Left ventricle myocardium superior (tissue), 1 donor: ENCODE data around the gene SCYL1. TPM values are rescaled to one million over a fixed set of nuclear protein-coding genes. Genes with fewer than 3 reads are reported as not detected.

Experiments used
- ATAC-seq: fragments of 200-7000 bp; cut with Tn5 transposase; one replicate; pipeline ENCODE4 v1.9.1; 2020; ENCODE audit warnings: mild to moderate bottlenecking, moderate library complexity
- DNase-seq: peaks from one replicate; pipeline ENCODE4 v3.0.0-alpha.2; 2020
- intact Hi-C: fragments of 100-400 bp; cut with micrococcal nuclease; formaldehyde crosslinking; loops from one replicate; pipeline ENCODE4 v1.11.0; 2022
- total RNA-seq: library from RNA; stranded (reverse); fragmentation: NEBNext Ultra II Directional; extraction: Animal tissue kit (Norgen Biotek cat#: 25700); gene quantifications from one replicate; pipeline ENCODE4 v1.2.1, GENCODE V29; 2021
- donor health status: DM: no; HTN: yes; CAD: no; lungs with severe emphysema.

SCYL1 gene
- total RNA-seq, 1 donor from 2014 or later, result 60.4 TPM

DNA sequence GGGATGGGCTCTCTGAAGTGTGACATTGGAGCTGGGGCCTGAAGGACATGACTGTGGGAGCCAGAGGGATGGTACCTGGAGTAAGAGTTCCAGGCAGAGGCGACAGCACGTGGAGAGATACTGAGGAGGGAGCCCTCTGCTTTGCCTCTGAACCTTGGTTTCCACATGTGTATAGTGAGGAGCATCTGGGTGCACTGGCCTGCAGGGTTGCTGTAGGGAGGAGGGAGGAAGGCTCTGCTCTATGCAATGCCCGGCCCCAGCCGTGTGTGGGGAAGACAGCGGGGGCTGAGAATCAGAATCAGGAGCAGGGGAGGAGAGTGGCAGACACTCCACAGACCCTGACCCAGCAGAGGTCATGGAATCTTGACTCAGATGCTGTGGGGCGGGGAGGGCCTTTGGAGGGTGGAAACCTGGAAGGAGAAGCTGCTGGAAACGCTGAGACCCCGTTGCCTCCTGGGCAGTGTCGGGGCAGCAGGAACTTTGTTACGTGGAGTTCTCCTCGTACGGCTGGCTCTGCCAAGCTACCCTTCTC lies 4.0 kb downstream of the SCYL1 start:
- no peak for DNase-seq

DNA sequence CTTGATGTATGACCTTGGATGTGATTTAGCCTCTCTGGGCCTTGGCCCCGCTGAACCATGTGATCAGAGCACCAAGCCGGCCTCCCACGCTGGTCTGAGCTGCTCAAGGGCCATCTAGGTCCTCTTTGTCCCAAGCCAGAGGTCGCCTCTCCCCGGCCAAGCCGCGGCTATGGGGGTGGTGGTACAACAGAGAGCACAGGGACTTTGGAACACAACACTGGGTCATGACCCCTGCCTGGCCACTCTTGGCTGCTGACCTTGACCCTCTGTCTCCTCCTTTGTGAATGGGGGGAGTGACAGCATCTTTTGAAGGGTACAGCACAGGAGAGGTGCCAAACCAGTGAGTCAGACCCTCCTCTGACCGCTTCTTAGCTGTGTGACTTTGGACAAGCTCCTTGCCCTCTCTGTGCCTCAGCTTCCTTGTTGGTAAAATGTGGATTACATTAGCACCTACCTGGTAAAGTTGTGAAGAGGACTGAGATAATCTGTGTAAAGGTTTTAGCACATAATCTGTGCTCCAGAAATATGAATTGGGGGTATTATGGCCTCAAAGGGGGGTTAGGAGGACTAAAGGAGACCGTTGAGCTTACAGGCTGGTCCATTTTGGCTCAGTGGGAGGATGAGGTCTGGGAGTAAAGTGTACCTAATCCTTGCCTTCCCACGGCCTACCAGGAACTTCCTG lies 4.7 kb downstream of the SCYL1 start:
- ATAC-seq, result no peak
- no peak for DNase-seq
- intact Hi-C loops, result no loop called here

More for the DNA sequence above, 4.0 kb downstream of the SCYL1 start:
- intact Hi-C loops, result no loop called here
- ATAC-seq, result no peak

DNA sequence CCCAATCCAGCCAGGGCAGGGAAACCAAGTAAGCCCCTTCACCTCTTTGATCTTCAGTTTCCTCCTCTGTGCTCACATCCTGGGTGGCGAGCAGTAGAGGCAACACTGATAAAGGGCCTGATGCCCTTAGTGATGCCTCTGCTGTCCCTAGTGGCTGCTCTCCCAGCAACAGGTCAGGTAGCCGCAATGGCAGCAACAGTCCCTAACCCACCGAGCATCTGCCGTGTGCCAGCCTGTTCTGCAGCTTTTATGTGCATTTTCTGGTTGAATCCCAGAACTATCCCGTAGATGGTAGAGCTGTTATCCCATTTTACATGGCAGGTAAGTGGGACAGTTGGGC lies 5.2 kb downstream of the SCYL1 start:
- DNase-seq (no peak), ATAC-seq (no peak)
- intact Hi-C loops, result no loop called here

DNA sequence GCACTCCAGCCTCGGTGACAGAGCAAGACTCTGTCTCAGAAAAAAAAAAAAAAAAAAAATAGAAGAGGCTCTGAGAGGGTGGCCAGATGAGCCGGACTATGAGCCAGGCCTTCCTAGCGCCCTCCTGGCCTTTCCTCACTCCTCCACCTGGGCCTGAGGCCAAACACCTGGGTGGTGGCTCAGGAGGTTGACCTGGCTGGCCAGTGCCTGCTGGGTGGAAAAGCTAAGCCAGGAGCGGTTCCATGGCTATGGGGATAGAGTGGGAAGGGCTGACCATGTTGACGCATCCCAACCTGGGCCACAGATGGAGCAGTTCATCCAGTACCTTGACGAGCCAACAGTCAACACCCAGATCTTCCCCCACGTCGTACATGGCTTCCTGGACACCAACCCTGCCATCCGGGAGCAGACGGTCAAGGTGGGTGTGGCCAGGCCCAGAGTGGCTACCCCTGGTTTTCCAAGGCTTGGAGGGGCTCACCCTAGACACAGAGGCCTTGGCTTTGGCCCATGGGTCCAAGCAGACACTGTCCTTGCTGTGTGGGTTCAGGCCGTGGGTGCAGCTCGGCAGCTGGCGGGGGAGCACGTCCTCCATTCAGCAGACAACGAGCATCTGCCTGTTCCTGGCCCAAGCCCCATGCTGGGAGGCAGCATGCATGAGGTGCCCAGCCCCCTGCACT lies 7.6 kb downstream of the SCYL1 start:
- ATAC-seq (no peak), DNase-seq (no peak)
- intact Hi-C loops, result no loop called here

DNA sequence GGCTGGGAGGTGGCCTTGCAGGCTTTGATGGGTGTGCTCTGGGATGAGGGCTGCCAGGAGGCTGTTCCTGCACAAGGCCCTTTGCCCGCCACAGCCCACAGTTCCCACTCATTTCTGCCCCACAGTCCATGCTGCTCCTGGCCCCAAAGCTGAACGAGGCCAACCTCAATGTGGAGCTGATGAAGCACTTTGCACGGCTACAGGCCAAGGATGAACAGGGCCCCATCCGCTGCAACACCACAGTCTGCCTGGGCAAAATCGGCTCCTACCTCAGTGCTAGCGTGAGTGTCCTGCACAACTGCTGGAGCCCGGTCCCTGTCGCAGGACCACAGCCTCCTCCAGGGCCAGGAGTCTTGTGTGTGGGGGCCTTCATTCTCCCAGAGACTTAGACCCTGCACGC lies 10.2 kb downstream of the SCYL1 start:
- DNase-seq (no peak), ATAC-seq (no peak)
- intact Hi-C loops, result no loop called here

DNA sequence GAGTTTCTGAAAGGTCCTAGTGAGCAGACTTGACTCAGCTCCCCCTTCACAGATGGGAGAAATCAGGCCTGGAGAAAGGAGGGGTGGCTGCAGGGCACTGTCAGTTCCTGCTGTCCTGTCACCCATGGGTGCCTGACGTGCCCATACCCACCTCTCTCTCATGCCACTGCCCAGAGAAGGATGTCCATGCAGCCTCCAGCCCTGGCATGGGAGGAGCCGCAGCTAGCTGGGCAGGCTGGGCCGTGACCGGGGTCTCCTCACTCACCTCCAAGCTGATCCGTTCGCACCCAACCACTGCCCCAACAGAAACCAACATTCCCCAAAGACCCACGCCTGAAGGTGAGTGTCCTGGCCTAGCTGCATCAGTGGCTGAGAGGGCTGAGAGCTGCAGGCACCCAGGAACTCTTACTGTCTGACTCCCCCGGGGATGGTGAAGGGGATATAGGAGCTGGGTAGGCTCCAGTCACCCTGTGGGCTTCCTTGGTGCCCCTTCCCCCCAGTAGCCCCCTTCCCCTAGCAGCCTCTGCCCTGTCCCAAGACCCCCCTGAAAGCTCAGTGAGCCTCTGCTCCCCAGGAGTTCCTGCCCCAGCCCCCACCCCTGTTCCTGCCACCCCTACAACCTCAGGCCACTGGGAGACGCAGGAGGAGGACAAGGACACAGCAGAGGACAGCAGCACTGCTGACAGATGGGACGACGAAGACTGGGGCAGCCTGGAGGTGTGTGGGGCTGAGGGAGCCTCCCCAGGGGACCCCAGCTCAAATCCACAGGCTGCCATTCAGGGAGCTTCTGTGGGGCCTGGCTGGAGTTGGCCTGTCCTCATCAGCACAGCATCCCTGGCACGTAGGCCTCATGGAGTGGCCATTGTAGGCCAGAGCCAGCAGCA lies 11.8 kb downstream of the SCYL1 start:
- intact Hi-C loops, result no loop called here
- no peak for DNase-seq

DNA sequence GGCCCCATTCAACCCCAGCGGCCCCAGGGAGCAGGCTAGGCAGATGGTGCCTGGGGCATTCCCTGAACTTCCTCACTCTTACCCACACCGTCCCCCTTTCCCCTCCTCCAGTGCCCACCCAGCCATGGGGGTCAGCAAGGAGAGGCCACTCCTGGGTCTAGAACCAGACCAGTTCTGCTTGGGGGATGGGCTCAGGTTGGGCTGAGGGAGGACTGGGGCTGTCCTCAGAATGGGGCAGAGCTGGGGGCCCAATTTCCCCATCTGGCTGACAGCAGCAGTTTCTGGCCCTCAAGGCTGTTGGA lies 12.4 kb downstream of the SCYL1 start:
- intact Hi-C loops, result no loop called here

More for the DNA sequence above, 11.8 kb downstream of the SCYL1 start:
- ATAC-seq, result no peak

DNA sequence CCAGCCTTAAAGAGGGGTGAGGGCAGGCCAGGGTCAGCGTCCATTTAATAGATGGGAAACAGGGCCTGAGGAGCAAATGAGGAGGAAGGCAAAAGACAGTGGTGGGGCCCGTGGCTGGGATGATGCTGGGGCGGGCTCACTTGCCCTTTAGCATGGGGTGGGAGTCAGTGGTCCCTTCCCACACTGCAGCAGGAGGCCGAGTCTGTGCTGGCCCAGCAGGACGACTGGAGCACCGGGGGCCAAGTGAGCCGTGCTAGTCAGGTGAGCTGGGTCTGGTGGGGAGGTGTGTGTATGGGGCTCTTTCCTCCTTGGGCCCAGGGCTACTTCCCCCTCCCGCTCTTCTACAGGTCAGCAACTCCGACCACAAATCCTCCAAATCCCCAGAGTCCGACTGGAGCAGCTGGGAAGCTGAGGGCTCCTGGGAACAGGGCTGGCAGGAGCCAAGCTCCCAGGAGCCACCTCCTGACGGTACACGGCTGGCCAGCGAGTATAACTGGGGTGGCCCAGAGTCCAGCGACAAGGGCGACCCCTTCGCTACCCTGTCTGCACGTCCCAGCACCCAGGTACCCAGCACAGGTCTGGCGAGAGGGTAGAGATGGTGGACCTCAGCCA lies 12.8 kb downstream of the SCYL1 start:
- peak; percentile 34 for DNase-seq
- intact Hi-C loops, result no loop called here

More for the DNA sequence above, 12.4 kb downstream of the SCYL1 start:
- no peak for DNase-seq
- ATAC-seq, result no peak

DNA sequence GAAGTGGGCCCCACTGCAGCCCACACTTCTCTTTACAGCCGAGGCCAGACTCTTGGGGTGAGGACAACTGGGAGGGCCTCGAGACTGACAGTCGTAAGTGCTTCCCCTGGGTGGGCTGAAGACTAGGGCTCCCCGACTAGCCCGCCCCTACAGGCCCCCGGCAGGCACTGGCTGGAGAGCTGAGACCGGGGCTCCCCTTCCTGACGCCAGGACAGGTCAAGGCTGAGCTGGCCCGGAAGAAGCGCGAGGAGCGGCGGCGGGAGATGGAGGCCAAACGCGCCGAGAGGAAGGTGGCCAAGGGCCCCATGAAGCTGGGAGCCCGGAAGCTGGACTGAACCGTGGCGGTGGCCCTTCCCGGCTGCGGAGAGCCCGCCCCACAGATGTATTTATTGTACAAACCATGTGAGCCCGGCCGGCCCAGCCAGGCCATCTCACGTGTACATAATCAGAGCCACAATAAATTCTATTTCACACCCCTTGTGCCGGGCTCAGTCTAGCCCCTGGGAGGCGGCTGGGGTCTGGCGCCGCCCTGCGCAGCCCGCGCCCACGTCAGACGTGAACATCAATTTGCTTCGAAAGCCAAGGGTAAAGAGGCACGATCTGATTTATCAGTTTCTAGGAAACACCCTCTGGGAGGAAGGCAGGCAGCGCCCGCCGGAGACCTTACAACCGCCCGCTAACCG lies 13.5 kb downstream of the SCYL1 start:
- ATAC-seq (no peak), DNase-seq (peak; percentile 35)
- intact Hi-C loops, result no loop called here

More for the DNA sequence above, 12.8 kb downstream of the SCYL1 start:
- no peak for ATAC-seq

DNA sequence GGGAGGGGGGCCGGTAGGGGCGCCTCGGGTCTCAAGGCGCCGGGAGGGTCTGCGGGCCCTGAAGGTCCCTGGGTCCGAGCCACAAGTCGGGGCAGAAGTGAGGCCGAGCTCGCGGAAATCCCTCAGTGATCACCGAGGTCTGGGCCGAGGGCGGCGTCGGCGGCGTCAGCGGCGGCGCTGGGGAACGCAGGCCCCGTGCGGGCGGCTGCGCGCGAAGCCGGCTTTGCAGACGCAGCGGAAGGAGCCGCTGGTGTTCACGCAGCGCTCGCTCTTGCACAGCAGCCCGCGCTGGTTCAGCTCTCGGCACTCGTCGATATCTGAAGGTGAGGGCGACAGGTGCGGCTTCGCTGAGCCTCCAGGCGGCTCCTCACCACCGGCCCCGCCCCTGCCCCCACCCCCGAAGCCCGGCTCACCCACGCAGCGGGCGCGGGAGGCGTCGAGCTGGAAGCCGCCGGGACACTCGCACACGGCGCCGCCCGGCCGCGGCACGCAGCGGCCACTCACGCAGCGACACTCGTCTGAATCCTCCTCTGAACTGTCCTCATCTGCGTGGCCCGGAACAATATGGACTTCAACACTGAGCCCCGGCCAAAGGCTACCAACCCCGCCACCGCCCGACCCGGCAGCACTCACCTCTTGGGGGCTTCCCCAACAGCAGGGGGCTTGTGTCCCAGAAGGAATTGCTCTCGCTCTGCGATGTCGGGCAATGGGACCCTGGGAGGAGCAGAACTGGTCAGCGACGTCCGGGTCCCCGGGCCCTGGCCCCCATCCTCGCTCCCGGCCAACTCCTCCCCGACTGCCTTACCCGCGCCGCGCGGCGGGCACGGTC lies 14.2 kb downstream of the SCYL1 start:
- ATAC-seq (no peak), DNase-seq (peak; percentile 30)
- intact Hi-C loops, result no loop called here

DNA sequence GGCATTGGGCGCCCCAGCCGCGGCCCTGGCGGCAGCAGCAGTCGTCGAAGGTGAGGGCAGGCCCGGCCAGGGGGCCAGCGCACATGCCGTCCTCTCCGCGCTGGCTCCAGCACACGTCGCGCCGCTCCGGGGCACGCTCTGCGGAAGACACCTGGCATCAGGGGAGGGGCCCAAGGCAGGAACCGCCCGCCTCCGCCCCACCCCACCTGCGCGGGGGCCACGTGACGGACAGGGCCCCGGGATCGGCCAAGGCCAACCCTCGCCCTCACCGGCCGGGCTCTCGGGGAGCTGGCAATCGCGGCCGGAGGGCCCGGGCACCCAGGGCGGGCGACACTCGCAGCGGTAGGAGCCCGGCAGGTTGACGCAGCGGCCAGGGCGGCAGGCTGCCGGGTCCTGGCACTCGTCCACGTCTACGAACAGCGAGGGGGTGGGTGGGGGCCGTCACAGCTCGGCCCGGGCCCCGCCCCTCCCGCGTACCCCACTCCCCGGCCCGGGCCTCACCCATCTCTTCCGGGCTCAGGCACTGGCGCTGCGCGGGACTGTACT lies 14.9 kb downstream of the SCYL1 start:
- DNase-seq, result no peak
- intact Hi-C loops, result loop anchor here (10.0 kb wide), 1 partner anchor 55 kb away; the partner anchor contains the start of gene KCNK7
- peak; percentile 10 for ATAC-seq

DNA sequence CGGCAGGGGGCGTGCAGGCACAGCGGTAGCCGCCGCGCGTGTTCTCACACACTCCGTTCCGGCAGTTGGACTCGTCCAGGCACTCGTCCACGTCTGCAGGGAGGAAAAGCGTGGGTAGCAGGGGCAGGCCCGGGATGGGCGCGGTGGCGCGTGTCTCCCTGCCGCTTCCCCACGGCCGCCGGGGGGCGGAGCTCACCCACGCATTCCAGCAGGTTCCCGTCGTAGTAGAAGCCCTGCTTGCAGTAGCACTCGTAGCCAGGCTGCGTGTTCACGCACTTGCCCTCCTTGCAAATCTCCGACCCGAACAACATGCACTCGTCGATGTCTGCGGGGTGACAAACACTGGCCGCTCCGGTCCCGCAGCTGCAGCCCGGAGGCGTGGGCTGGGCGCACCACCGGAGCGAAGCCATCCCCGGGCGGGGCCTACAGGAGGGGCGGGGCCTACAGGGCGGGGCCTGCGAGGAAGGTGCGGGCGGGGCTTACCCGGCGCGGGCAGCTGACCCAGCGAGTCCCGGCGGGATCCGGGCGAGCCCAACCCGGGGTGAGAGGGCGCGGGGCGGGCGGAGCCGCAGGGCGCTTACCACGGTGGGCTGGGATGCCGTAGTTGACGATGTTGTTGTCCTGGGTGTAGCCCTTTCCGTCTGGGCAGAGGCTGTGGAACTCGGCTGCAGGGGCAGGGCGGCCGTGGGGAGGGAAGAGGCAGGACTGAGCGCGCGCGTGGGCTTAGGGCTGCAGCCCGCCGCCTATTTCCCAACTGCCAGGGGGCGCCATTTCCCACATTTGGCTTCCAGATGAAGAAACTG lies 15.6 kb downstream of the SCYL1 start:
- intact Hi-C loops, result loop anchor here (10.0 kb wide), 1 partner anchor 54 kb away; the partner anchor contains the start of gene KCNK7
- peak; percentile 94 for ATAC-seq
- DNase-seq, result peak; percentile 96

DNA sequence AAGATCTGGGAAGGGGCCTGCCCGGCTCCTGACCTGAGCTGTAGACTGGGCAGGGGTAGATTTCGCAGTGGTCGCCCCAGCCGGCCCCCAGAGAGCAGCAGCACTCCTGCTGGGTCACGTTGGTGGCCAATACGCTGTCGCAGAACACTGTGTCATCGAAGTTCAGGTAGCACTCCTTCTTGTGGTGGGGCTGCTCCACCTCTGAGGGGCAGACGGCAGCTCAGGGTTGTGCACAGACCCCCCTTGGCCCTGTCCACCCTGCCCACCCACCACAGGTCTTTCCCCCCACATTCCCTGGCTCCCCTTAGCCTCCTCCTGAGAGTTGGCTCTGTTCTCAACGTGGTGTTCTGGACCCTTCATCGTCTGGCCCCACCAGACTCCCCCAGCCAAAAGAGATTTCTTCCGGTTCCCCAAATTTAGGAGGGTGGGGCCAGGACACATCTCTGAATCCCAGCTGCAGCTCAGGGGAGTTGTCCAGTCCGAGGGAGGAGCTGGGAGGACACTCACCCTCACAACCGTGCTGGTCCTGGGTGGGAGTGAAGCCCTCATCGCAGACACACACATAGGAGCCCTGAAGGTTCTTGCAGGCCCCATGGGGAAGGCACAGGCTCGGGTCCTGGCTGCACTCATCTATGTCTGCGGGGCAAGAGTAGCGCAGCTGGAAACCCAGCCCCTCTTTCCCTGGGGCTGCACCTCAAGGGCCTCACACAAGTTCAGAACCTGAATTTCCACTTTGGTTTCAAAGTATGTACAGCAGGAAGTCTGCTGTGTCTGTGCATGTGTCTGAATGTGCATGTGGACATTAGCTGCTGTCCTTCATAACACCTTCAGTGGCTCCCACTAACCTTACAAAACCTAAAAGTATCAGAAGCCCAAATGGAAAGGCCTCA lies 16.5 kb downstream of the SCYL1 start:
- DNase-seq, result no peak
- ATAC-seq, result no peak
- intact Hi-C loops, result loop anchor here (10.0 kb wide), 1 partner anchor 53 kb away; the partner anchor contains the start of gene KCNK7

DNA sequence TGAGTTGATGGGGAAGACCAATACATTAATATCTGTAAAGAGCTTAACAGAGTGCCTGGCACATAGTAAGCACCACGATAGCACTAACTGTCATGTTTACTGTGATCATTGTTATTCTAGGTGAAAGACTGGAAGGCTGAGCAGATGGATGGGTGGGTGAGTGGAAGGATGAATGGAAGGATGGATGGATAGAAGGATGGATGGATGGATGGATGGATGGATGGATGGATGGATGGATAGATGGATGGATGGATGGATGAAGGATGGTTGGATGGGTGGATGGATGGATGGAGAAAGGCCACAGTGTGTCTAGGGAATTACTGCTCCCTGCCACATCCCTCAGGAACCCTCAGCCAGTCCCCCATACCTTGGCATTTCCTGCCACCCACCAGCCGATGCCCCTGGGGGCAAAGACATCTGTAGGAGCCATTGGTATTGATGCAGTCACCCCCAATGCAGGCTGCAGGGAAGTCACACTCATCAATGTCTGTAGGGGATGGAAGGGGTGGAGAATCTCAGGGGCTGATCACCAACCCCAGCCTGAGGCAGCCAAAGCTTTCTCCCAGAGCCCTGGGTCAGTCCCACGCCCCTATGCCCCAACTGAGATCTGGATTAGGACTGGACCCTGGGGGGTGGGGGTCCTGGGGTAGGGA lies 18.0 kb downstream of the SCYL1 start:
- DNase-seq (no peak), ATAC-seq (no peak)
- intact Hi-C loops, result loop anchor here (10.0 kb wide), 1 partner anchor 52 kb away; the partner anchor contains the start of gene KCNK7

DNA sequence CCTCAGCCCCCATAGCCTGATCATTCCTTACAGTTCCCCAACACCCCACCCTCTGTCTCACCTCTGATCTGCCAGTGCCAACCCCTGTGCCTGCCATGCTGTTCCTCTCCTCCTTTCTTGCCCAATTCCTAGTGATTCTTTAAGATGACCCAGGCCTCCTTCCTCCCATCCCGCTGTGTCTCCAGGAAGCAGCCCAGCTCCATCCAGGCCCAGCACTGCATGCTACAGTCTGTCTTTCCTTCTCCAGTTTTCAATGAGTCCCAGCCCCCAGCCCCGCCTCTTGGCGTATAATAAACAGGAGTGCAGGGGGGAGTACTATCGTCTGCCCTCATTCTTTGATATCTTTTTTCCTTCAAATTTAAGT lies 21.0 kb downstream of the SCYL1 start:
- intact Hi-C loops, result loop anchor here (10.0 kb wide), 1 partner anchor 49 kb away; the partner anchor contains the start of gene KCNK7
- ATAC-seq, result no peak

More for the DNA sequence above, 21.0 kb downstream of the SCYL1 start:
- DNase-seq, result no peak
